Activated CD8-positive, alpha-beta memory T cell treated with anti-CD3 and anti-CD28 coated beads, Interleukin-2, amount 10 ng/mL, durations not matched to agents 7 days and 5 days (primary cell): ENCODE data around the gene FAAP100. TPM values are rescaled to one million over a fixed set of nuclear protein-coding genes. Genes with fewer than 3 reads are reported as not detected.

Source experiments
- ATAC-seq: fragments of 150-1000 bp; cut with Tn5 transposase; one replicate; pipeline ENCODE4 v1.10.0; 2021; ENCODE audit warnings: moderate library complexity
- CTCF ChIA-PET: fragments of 350-600 bp; sonication (Branson Sonifier 250); formaldehyde crosslinking; loops from one replicate; lab custom pipeline; 2021; ENCODE audit warnings: antibody characterized with exemption; lab: Charles Lee
- DNase-seq: peaks from one replicate; pipeline ENCODE4 v3.0.0-alpha.2; 2020
- H3K27ac Mint-ChIP-seq: one replicate; pipeline ENCODE4 v1.8.0; 2021; ENCODE audit warnings: mild to moderate bottlenecking, mixed read lengths
- H3K27me3 Mint-ChIP-seq: one replicate; pipeline ENCODE4 v1.8.0; 2021; ENCODE audit warnings: mixed read lengths
- H3K36me3 Mint-ChIP-seq: one replicate; pipeline ENCODE4 v1.8.0; 2021; ENCODE audit warnings: mild to moderate bottlenecking, mixed read lengths
- H3K4me1 Mint-ChIP-seq: one replicate; pipeline ENCODE4 v1.8.0; 2021; ENCODE audit warnings: mixed read lengths
- H3K4me3 Mint-ChIP-seq: one replicate; pipeline ENCODE4 v1.8.0; 2021; ENCODE audit warnings: mild to moderate bottlenecking, moderate library complexity, mixed read lengths
- H3K9me3 Mint-ChIP-seq: one replicate; pipeline ENCODE4 v1.8.0; 2022; ENCODE audit warnings: low read depth, mixed read lengths
- total RNA-seq, 2 experiments: library from RNA; stranded (reverse); gene quantifications; one replicate each; pipeline ENCODE4 v1.2.3, GENCODE V29; 2021

Gene FAAP100
- total RNA-seq, 2 experiments from 2014 or later = 39.8 to 44.5 TPM

DNA sequence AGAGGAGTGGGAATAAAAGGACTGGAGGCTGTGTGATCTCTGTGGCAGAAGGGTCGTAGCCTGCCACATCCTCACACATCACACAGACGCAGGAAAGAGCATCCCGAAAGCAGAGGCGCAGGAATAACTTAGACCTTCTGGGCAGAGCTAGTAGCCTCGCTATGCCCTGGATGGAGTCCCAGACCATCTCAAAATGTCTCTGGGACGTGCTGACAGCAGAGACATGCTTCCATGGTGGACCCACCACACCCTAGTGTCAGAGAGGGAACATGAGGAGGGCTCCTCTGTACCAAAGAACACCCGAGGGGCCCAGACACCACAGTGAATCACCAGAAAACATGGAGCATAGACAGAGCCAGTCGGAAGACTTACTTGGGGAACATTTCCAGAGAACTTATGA, 29.6 kb upstream of the FAAP100 start:
- no peak overlapping the region for H3K4me3 Mint-ChIP-seq
- no peaks in the 10 kb centered on the region for H3K27me3 Mint-ChIP-seq
- CTCF ChIA-PET = no interaction called here
- ATAC-seq = no peak
- no peaks in the 10 kb centered on the region for H3K9me3 Mint-ChIP-seq
- DNase-seq = no peak
- H3K27ac Mint-ChIP-seq = no peak overlapping the region
- H3K36me3 Mint-ChIP-seq = peaks cover 38% of the 10 kb centered on the region
- H3K4me1 Mint-ChIP-seq = no peaks in the 10 kb centered on the region

DNA sequence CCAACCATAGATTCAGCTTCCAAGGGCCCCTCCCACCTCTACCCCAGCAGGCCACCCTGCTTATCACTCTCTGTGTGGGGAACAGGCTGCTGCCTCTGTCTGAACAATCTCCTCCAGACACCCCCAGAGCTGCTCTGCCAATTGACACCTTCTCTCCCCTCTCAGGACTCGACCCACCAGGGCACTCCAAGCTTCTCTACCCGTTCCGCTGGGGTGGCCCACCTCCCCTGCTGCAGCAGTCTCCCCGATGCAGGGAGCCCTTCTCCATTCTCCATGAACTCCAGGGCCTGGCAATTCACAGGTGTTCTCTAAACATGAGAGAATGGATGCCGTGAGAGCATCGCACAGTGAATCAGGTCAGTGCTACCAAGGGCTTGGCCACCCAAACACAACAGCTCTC, 28.3 kb upstream of the FAAP100 start:
- CTCF ChIA-PET = no interaction called here
- ATAC-seq = no peak

DNA sequence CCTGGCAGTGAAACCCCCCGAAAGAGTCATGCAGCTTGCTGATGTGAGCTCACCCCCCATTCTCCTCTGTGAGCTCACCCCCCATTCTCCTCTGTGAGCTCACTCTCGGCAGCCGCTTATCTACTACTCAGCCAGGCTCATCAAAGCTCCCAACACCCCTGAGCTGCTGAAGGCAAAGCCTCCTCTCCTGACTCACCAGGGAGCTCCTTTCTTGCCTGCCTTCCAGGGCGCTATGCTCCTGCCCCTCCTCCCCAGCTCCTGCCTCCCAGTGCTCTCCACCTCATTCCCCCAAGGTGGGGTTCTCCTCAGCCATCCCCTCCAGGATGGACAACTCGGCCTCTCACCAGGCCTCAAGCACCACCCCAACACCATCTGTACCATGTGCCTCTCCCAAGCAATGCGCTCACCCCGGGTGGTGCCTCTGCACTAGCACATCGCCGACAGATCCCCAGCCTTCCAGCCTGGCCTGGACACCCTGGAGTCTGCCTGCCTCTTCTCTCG, 27.7 kb upstream of the FAAP100 start:
- Mint-ChIP-seq H3K36me3 (peaks cover 24% of the 10 kb centered on the region), H3K27me3 (no peaks in the 10 kb centered on the region), H3K4me1 (no peaks in the 10 kb centered on the region), H3K9me3 (no peaks in the 10 kb centered on the region), H3K27ac (no peak overlapping the region), H3K4me3 (no peak overlapping the region)
- ATAC-seq (no peak), DNase-seq (no peak)
- CTCF ChIA-PET = no interaction called here

More for the DNA sequence above, 28.3 kb upstream of the FAAP100 start:
- Mint-ChIP-seq H3K27me3 (no peaks in the 10 kb centered on the region), H3K9me3 (no peaks in the 10 kb centered on the region), H3K27ac (no peak overlapping the region), H3K4me1 (no peaks in the 10 kb centered on the region), H3K36me3 (peaks cover 28% of the 10 kb centered on the region), H3K4me3 (no peak overlapping the region)
- DNase-seq = no peak

DNA sequence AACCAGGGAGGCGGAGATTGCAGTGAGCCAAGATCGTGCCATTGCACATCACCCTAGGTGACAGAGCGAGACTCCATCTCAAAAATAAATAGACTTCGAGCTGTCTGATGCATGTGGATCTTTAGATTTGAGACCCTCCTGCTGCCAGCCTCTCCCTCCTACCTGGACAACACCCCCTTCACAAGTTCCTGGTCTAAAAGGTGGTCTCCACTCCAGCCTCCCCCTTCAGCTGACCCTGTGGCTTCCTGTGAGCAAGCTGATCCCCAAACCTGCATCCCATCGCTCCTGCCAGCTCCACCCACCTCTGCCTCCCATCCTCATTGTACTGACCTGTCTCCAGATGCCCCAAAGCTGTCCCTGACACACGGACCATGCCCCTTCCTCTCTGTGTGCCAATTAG, 27.1 kb upstream of the FAAP100 start:
- CTCF ChIA-PET = no interaction called here
- H3K4me3 Mint-ChIP-seq = no peak overlapping the region
- peaks cover 22% of the 10 kb centered on the region for H3K36me3 Mint-ChIP-seq
- no peaks in the 10 kb centered on the region for H3K27me3 Mint-ChIP-seq
- no peaks in the 10 kb centered on the region for H3K4me1 Mint-ChIP-seq
- no peak overlapping the region for H3K27ac Mint-ChIP-seq
- no peak for DNase-seq
- H3K9me3 Mint-ChIP-seq = no peaks in the 10 kb centered on the region
- ATAC-seq = no peak

DNA sequence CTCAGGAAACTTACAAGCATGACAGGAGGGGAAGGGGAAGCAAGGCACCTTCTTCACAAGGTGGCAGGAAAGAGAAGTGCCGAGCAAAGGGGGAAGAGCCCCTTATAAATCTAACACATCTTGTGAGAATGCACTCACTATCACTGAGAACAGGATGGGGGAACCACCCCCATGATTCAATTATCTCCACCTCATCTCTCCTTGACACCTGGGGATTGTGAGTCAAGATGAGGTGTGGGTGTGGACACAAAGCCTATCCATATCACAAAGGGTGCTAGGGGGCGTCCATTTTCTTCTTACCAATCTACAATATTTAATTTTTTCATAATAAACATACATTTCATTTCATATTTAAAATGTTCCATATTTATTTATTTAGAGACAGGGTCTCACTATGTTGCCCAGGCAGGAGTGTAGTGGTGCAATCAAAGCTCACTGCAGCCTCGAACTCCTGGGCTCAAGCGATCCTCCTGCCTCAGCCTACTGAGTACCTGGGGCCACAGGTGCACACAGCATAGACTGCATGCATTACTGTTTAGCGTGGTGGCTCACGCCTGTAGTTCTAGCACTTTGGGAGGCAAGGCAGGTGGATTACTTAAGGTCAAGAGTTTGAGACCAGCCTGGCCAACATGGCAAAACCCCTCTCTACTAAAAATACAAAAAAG, 26.5 kb upstream of the FAAP100 start:
- CTCF ChIA-PET = no interaction called here
- Mint-ChIP-seq H3K4me3 (no peak overlapping the region), H3K4me1 (no peaks in the 10 kb centered on the region), H3K27ac (no peak overlapping the region), H3K36me3 (peaks cover 23% of the 10 kb centered on the region), H3K9me3 (no peaks in the 10 kb centered on the region), H3K27me3 (no peaks in the 10 kb centered on the region)
- no peak for ATAC-seq
- no peak for DNase-seq

DNA sequence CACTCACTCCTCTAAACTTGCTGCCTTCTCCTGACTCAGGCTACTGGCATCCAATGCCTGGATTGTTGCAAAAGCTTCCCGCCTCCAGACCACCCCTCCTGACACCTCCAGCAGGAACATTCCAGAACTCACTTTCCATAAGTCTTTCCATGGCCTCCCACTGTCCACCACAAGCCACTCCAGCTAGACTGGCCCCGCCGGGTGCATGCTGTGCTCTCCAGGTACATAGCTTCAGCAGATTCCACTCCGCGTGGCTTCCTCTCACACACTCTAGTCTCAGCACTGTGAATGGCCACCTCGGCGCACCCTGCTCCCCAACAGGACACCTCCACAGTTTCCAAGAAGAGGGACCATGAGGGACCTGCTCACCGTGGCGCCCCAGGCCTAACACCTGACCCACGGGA, 25.9 kb upstream of the FAAP100 start:
- Mint-ChIP-seq H3K36me3 (peaks cover 21% of the 10 kb centered on the region), H3K4me3 (no peak overlapping the region), H3K9me3 (no peaks in the 10 kb centered on the region), H3K27ac (peak overlapping the region; percentile 45), H3K4me1 (no peaks in the 10 kb centered on the region), H3K27me3 (no peaks in the 10 kb centered on the region)
- ATAC-seq (no peak), DNase-seq (no peak)
- CTCF ChIA-PET = interaction anchor here (1.1 kb wide), 1 partner anchor 23 kb away, joined by 4 read pairs; no protein-coding TSS in a partner anchor

DNA sequence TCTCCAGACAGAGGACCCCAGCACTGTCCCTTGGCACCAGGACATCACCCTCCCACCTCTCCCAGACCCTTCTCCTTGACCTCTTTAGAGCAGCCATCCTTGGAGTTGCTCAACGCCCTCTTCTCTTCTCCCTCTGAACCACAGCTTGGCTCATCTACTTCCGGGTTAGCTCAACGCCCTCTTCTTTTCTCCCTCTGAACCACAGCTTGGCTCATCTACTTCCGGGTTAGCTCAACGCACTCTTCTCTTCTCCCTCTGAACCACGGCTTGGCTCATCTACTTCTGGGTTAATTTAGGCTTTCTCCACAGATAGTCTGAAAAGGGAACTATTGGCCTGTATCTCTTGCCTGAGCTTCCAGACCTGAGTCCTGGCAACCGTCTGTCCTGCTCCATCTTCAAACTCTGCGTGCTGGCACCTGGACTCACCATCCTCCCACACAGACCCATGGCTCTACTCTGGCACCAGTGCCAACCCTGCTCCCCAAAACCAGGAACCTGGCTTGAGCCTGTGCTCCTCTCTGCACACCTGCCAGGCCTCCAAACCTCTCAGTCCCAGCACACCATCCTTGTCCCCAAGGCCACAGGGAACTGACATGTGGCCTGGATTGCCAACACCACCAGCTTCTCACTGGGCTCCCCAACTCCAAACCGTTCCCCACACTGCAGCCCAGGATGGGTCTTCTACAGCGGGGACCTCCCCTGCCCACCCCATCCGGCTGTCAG, 25.3 kb upstream of the FAAP100 start:
- no peak overlapping the region for H3K4me3 Mint-ChIP-seq
- no peaks in the 10 kb centered on the region for H3K27me3 Mint-ChIP-seq
- CTCF ChIA-PET = interaction anchor here (1.1 kb wide), 1 partner anchor 24 kb away, joined by 4 read pairs; no protein-coding TSS in a partner anchor
- peaks cover 19% of the 10 kb centered on the region for H3K36me3 Mint-ChIP-seq
- no peaks in the 10 kb centered on the region for H3K9me3 Mint-ChIP-seq
- ATAC-seq (no peak), DNase-seq (no peak)
- no peaks in the 10 kb centered on the region for H3K4me1 Mint-ChIP-seq
- no peak overlapping the region for H3K27ac Mint-ChIP-seq

DNA sequence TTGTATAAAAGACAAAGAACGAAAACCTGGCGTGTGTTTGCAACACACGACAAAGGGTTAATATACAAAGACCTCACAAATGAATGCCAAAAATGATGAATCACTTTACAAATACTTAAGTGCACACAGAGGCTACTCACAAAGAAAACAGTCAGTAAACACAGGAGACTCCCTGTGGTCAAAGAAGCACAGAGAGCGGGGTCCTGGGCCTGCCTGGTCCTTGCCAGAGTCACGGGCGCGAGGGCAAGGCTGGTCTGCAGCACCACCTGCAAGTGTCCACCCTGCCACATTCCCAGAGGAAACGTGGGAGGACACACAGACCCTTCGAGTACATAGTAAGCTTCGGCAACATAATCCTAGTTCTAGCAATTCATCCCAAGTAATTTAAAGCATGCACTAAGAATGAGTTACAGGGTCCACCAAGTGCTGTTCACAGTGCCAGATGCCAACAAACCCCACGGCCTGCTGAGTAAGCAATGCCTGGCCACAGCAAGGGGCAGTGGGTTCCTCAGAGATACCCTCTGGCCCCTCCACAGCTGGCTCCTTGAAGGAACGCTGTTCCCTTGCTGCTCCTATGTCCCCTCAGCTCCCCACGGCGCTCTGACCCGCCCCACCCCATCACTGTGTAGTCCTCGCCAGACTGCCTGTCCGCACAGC, 24.6 kb upstream of the FAAP100 start:
- no peak for ATAC-seq
- Mint-ChIP-seq H3K27ac (no peak overlapping the region), H3K36me3 (peaks cover 14% of the 10 kb centered on the region), H3K4me3 (no peak overlapping the region), H3K27me3 (no peaks in the 10 kb centered on the region), H3K4me1 (no peaks in the 10 kb centered on the region), H3K9me3 (no peaks in the 10 kb centered on the region)
- DNase-seq = no peak
- CTCF ChIA-PET = interaction anchor here (1.1 kb wide), 1 partner anchor 24 kb away, joined by 4 read pairs; no protein-coding TSS in a partner anchor

DNA sequence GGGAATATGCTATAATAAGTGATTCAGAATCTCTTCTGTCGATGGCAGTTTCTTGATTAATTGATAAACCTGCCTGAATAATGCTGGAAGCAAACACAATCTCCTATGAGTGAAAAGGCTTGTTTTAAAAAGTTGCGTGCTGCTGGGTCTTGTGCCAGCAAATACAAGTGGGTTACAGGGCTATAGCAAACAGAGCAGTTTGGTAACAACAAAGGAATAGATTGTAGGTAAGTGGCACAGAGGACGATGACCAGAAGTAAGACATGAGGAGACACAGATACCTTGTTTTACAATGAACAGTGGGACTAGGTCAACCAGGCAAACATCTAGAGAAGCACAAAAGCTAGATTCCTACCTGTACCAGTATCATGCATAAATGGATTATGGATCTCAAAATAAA, 23.7 kb upstream of the FAAP100 start:
- Mint-ChIP-seq H3K36me3 (peaks cover 14% of the 10 kb centered on the region), H3K4me3 (no peak overlapping the region), H3K27me3 (no peaks in the 10 kb centered on the region), H3K27ac (no peak overlapping the region), H3K9me3 (no peaks in the 10 kb centered on the region), H3K4me1 (no peaks in the 10 kb centered on the region)
- ATAC-seq (no peak), DNase-seq (no peak)
- CTCF ChIA-PET = no interaction called here

DNA sequence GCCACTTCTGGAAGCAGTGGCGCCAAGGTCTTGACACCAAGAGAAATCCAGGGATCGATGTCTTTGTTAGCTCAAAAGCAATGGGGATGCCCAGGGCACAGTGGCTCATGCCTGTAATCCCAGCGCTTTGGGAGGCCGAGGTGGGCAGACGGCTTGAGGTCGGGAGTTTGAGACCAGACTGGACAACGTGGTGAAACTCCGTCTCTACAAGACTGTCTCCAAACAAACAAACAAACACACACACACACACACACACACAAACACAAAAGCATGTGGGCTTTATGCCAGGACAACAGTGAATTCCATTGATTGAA, 22.4 kb upstream of the FAAP100 start:
- Mint-ChIP-seq H3K27me3 (no peaks in the 10 kb centered on the region), H3K4me3 (no peak overlapping the region), H3K27ac (no peak overlapping the region), H3K36me3 (peaks cover 15% of the 10 kb centered on the region), H3K4me1 (no peaks in the 10 kb centered on the region), H3K9me3 (no peaks in the 10 kb centered on the region)
- CTCF ChIA-PET = interaction anchor here (1.1 kb wide), 1 partner anchor 283 kb away, joined by 3 read pairs; no protein-coding TSS in a partner anchor
- no peak for DNase-seq
- no peak for ATAC-seq

DNA sequence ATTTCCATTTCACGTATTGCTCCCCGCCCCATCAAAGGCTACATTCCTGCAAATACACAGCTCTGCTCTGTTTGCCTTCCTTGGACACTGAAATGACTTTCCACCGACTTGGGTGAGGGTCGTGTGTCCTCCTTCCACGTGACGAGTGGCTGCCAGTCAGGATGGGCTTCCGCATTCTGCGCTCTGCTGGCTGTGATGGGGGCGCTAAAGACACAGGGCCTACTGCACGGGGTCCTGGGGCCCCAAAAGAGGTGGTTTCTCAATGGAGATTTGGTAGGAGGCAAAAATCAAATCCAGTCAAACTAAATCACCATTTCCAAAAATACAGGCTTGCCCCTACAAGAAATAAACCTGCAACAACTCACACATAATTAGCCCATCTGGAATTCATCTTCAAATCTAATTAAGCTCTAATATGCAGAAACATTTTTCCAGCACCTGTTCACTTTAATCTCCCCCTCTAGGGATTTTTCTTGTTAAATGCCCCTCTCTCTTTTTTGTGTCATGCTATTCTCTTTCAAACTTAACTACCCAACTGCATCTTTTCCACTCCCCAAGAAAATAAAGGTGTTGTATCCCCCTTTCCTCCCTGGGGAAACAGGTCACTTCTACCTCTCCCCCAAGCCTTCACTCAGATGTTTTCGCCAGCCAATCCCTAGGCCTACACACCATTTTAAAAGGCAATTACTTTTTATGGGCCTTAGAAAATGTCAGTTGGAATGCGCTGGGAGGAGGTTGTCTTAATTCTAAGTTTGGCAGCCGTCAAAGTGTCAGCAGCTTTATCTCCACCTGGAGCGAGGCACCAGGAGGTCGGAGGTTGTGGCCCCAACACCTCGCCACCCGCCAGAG, 21.9 kb upstream of the FAAP100 start:
- Mint-ChIP-seq H3K4me3 (no peak overlapping the region), H3K36me3 (peaks cover 16% of the 10 kb centered on the region), H3K9me3 (no peaks in the 10 kb centered on the region), H3K27me3 (no peaks in the 10 kb centered on the region), H3K27ac (peak overlapping the region; percentile 5), H3K4me1 (no peaks in the 10 kb centered on the region)
- ATAC-seq (no peak), DNase-seq (no peak)
- CTCF ChIA-PET = interaction anchor here (1.1 kb wide), 1 partner anchor 282 kb away, joined by 3 read pairs; no protein-coding TSS in a partner anchor

DNA sequence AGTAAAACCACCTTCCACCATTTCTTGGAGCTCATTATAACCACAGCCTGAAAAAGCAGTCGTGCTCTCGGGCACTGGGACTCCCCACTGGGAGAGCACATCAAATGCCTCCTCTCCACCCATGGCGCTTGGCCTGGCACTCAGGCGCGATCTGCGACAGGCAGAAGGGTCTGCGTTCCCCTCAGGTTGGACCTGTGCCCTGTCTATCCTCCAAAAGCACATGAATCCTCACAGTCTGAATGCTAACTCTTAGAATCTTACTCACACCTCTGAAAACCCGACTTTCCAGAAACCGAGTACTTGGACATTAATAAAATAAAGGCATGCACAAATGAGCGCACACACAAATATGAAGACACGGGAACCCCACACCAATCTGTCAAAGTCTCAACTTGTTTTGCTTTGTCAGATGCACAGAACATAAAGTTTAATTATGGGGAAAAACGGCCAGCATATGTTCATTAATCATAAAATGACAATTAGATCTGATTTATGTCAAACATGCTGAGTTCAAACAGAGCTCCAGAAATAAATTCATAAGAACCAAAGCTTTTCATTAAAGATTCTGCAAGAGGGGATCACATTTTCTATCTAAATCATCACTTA, 20.5 kb upstream of the FAAP100 start:
- H3K9me3 Mint-ChIP-seq = no peaks in the 10 kb centered on the region
- H3K27me3 Mint-ChIP-seq = no peaks in the 10 kb centered on the region
- no peaks in the 10 kb centered on the region for H3K4me1 Mint-ChIP-seq
- CTCF ChIA-PET = interaction anchor here (0.6 kb wide), 1 partner anchor 39 kb away, joined by 3 read pairs; no protein-coding TSS in a partner anchor
- no peak for DNase-seq
- no peak for ATAC-seq
- H3K27ac Mint-ChIP-seq = no peak overlapping the region
- no peak overlapping the region for H3K4me3 Mint-ChIP-seq
- H3K36me3 Mint-ChIP-seq = peaks cover 17% of the 10 kb centered on the region
